HG03432 (cell line): Measurements from ENCODE around the gene FAM149B1.

Source experiments
- ATAC-seq: cut with Tn5 transposase; IDR thresholded peaks from one replicate; pipeline ENCODE4 v1.9.1; 2021; ENCODE audit warnings: mild to moderate bottlenecking, moderate library complexity; ENCODE audit not compliant: unreplicated experiment

The FAM149B1 gene

DNA sequence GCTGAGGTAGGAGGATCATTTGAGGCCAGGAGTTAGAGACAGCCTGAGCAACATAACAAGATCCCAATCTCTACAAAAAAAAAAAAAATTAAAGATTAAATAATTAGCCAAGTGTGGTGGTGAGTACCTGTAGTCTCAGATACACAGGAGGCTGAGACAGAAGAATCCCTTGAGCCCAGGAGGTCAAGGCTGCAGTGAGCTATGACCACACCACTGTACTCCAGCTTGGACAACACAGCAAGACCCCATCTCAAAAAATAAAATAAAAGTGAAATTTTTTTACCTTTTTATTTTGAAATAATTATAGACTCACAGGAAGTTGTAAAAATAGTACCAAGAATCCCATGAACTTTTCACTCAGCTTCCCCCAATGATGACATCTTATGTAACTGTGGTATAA lies 4.9 kb downstream of the FAM149B1 start:
- no peak for ATAC-seq

DNA sequence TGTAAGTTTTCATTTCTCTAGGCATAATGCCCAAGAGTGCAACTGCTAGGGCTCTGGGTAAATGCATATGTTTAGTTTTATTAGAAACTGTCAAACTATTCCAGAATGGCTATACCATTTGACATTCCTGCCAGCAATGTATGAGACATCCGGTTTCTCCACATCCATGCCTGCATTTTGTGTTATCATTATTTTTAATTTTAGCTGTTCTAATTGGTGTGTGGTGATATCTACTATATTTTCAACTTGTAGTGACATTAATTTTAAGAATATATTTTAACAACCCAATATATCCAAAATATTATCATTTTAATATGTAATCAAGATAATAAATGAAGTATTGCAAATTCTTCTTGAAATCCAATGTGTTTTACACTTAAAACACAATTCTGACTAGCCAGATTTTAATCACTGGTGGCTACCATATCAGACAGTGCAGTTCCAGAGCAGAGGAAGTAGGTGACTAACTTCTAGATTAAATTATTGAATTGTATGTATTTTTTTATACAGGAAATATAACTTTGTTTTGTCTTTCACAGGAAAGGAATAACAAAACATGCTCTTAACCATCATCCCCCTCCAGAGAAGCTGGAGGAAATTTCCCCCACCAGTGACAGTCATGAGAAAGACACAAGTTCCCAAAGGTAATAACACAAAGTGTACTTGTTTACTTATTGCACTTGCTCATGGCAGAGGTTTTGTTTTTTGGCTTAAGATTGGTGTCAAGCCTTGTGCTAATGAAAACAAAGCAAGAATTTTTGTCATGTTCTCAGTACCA lies 6.4 kb downstream of the FAM149B1 start:
- no peak for ATAC-seq

DNA sequence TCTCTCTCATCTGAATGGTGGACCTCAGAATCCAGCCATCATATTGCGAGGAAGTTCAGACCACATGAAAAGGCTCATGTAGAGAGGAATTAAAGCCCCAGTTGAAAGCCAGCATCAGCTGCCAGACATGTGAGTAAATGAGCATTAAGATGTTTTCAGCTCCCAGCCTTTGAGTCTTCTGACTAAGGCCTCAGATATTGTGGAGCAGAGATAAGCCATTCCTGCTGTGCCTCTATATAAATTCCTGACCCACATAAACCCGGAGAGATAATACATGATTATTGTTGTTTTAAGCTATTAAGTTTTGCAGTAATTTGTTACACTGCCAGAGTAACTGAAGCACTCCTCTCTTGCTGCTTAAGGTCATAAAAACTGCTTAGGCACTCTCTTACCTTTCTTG lies 14.6 kb downstream of the FAM149B1 start:
- no peak for ATAC-seq

GRCh38 chr10:73183667-73184281 lies 15.9 kb downstream of the FAM149B1 start:
- no peak for ATAC-seq

- no peak for ATAC-seq
Measured at GRCh38 chr10:73186266-73186665, 18.3 kb downstream of the FAM149B1 start.

- ATAC-seq, result no peak
Measured at GRCh38 chr10:73190188-73190587, 22.3 kb downstream of the FAM149B1 start.

GRCh38 chr10:73205081-73205480 lies 37.2 kb downstream of the FAM149B1 start:
- ATAC-seq, result no peak

- ATAC-seq, result no peak
Measured at GRCh38 chr10:73205890-73206289, 38.0 kb downstream of the FAM149B1 start.

- no peak for ATAC-seq
Measured at GRCh38 chr10:73206385-73206784, 38.5 kb downstream of the FAM149B1 start.

DNA sequence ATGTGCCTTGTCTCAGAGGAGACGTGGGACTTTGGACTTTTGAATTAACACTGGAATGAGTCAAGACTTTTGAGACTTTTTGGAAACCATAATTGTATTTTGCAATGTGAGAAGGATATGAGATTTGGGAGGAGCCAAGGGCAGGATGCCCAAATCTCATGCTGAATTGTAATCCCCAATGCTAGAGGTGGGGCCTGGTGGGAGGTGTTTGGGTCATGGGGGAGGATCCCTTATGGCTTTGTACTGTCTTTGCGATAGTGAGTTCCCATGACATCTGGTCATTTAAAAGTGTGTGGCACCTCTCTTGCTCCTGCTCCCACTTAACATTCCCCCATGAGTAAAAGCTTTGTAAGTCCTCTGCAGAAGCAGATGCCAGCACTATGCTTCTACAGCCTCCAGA lies 40.0 kb downstream of the FAM149B1 start:
- no peak for ATAC-seq

- no peak for ATAC-seq
Measured at GRCh38 chr10:73209705-73210104, 41.8 kb downstream of the FAM149B1 start.

GRCh38 chr10:73210395-73211105 lies 42.6 kb downstream of the FAM149B1 start:
- no peak for ATAC-seq

GRCh38 chr10:73211106-73211811 lies 43.3 kb downstream of the FAM149B1 start:
- no peak for ATAC-seq

DNA sequence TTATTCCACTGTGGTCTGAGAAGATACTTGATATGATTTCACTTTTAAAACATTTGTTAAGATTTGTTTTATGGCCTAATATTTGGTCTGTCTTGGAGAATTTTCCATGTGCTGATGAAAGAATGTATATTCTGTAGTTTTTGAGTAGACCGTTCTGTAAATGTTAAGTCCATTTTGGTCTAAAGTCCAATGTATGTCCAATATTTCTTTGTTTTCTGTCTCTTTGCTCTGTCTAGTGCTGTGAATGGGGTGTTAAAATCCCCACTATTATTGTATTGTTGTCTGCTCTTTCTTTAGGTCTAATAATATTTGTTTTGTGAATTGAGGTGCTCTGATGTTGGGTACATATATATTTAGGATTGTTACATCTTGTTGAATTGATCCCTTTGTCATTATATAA lies 47.8 kb downstream of the FAM149B1 start:
- ATAC-seq, result no peak

DNA sequence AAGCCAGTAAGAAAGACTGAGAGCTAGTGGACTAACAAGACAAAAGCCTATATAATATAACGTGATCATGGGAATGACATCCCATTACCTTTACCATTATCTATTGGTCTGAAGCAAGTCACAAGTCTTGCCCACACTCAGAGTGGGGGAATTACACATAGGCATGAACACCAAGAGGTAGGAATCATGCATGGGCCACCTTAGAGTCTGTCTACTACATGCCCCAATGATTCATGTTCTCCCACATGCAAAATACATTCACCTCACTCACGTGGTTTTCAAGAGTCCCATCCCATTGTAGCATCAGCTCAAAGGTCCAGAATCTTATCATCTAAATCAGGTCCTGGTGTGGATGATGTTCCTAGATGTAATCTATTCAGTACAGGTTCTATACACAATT lies 49.7 kb downstream of the FAM149B1 start:
- no peak for ATAC-seq

GRCh38 chr10:73218431-73219191 lies 50.7 kb downstream of the FAM149B1 start:
- no peak for ATAC-seq

- no peak for ATAC-seq
Measured at GRCh38 chr10:73219384-73219783, 51.5 kb downstream of the FAM149B1 start.

DNA sequence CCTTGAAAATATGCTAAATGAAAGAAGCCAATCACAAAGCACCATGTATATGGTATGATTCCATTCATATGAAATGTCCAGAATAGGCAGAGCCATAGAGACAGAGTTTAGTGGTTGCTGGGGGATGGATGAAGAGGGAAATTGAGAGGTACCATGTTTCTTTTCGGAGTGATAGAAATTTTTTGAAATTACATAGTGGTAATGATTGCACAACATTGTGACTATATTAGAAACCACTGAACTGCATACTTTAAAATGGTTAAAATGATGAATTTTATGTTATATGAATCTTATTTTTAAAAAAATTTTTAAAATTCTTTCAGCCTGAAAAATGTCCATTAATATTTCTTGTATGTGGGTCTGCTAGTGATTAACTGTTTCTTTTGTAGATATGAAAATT lies 53.1 kb downstream of the FAM149B1 start:
- ATAC-seq, result no peak

- no peak for ATAC-seq
Measured at GRCh38 chr10:73225518-73225917, 57.6 kb downstream of the FAM149B1 start.

DNA sequence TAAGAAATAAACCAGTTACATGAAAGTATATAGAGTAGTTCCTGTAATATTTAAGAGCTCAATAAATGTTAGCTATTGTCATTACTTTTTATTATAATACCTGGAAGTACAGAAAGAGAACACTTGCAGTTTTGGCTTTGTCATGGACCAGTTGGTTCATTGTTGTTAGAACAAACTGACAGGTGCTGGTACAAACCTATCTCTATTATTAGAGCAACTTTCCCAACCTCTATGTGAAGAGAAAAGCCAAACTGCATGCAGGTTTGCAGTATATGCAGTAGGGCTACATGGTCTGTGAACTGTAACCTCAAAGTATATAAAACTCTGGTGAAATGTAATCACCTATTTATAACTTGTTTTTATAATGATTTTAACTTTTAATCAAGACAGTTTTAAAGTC lies 58.7 kb downstream of the FAM149B1 start:
- ATAC-seq, result no peak

DNA sequence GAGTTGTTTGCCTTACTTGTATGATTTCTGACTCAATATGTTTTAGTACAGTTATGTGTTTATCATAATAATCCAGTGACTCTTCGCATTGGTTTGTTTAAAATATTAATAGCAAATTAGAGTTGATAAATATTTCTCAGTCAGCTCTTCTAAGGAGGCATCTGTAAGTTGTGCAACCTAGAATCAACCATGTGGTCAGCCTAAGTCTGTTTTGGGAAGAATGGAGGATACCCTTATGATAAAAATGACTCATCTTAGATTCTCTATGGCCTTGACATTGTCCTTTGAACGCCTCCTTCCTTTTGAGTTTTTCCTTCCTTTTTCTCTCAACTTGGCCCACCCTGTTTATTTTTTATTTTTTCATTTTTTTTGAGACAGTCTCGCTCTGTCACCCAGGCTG lies 60.3 kb downstream of the FAM149B1 start:
- no peak for ATAC-seq
